CD4-positive, alpha-beta T cell (primary cell): Measurements from ENCODE around the gene BRD3OS. TPM values are rescaled to one million over a fixed set of nuclear protein-coding genes. Genes with fewer than 3 reads are reported as not detected.

Source experiments
- ATAC-seq: fragments of 200-7000 bp; cut with Tn5 transposase; one replicate; pipeline ENCODE4 v1.10.0; 2022; ENCODE audit warnings: mild to moderate bottlenecking; ENCODE audit not compliant: poor library complexity
- CTCF ChIA-PET: fragments of 350-600 bp; sonication (Branson Sonifier 250); formaldehyde crosslinking; loops from one replicate; lab custom pipeline; 2021; ENCODE audit warnings: antibody characterized with exemption, inconsistent platforms; lab: Charles Lee
- POLR2A ChIA-PET: fragments of 350-600 bp; sonication (Branson Sonifier 250); formaldehyde crosslinking; loops from one replicate; lab custom pipeline; 2021; ENCODE audit warnings: antibody characterized with exemption, inconsistent platforms; lab: Charles Lee
- DNase-seq, 14 experiments: peaks; one replicate each; pipeline ENCODE4 v3.0.0-alpha.2; 2013 to 2020; ENCODE audit warnings: mixed read lengths in 2 of 14
- H3K27ac ChIP-seq, 2 donors: one replicate each; pipeline versions ENCODE4 v1.5.1 to v1.7.0; 2013; ENCODE audit warnings: low read length in 2 of 2, low read depth in 1 of 2, mild to moderate bottlenecking in 1 of 2
- H3K27me3 ChIP-seq, 2 experiments: 1 replicate in 1 of 2; 2 replicates in 1 of 2; pipeline versions ENCODE4 v1.6.1 to v1.7.0; 2013; ENCODE audit warnings: low read length in 2 of 2, control low read depth in 1 of 2, mild to moderate bottlenecking in 1 of 2, moderate library complexity in 1 of 2; ENCODE audit not compliant: insufficient read depth in 2 of 2, control insufficient read depth in 1 of 2
- H3K36me3 ChIP-seq: one replicate; pipeline ENCODE4 v1.6.1; 2013; ENCODE audit warnings: low read length, control low read depth; ENCODE audit not compliant: insufficient read depth
- H3K4me1 ChIP-seq: one replicate; pipeline ENCODE4 v1.6.1; 2013; ENCODE audit warnings: low read length, control low read depth; ENCODE audit not compliant: insufficient read depth
- H3K4me3 ChIP-seq: one replicate; pipeline ENCODE4 v1.5.1; 2013; ENCODE audit warnings: mild to moderate bottlenecking, low read length, moderate library complexity
- H3K9me3 ChIP-seq, 2 experiments: 1 replicate in 1 of 2; 2 replicates in 1 of 2; pipeline versions ENCODE4 v1.6.1 to v1.7.0; 2013; ENCODE audit warnings: low read length in 2 of 2, mild to moderate bottlenecking in 2 of 2, control low read depth in 1 of 2, moderate library complexity in 1 of 2; ENCODE audit not compliant: control insufficient read depth in 1 of 2, insufficient read depth in 1 of 2
- H3K27ac Mint-ChIP-seq: one replicate; pipeline ENCODE4 v1.8.0; 2020; ENCODE audit warnings: mixed read lengths
- H3K27me3 Mint-ChIP-seq: one replicate; pipeline ENCODE4 v1.8.0; 2021; ENCODE audit warnings: mixed read lengths
- H3K36me3 Mint-ChIP-seq: one replicate; pipeline ENCODE4 v1.8.0; 2021; ENCODE audit warnings: low read depth, mixed read lengths
- H3K4me1 Mint-ChIP-seq: one replicate; pipeline ENCODE4 v1.8.0; 2021; ENCODE audit warnings: low read depth, mixed read lengths
- H3K4me3 Mint-ChIP-seq: one replicate; pipeline ENCODE4 v1.8.0; 2020; ENCODE audit warnings: mild to moderate bottlenecking, mixed read lengths
- H3K9me3 Mint-ChIP-seq: one replicate; pipeline ENCODE4 v1.8.0; 2020; ENCODE audit warnings: mixed read lengths
- intact Hi-C, 2 experiments: fragments of 100-400 bp; cut with DNase I in 1 of 2; cut with micrococcal nuclease in 1 of 2; formaldehyde crosslinking; loops; one replicate each; pipeline versions ENCODE4 v1.15.1 to v1.9.0; 2023 to 2025; cut with DNase I, micrococcal nuclease
- total RNA-seq, 174 experiments: library from RNA in 2 of 174; stranded (reverse) in 2 of 174; gene quantifications; one replicate each; pipeline ENCODE4 v1.2.3 and lab custom pipeline; 2021 to 2026
- TF ChIP-seq, protein P1 (sequence below): fragments of 200-600 bp; IDR thresholded peaks from one replicate; pipeline ENCODE4 v1.8.0; 2022; ENCODE audit warnings: antibody characterized with exemption, mild to moderate bottlenecking

Gene BRD3OS
- total RNA-seq, 2 experiments from 2014 or later: 4.0 to 4.9 TPM

DNA sequence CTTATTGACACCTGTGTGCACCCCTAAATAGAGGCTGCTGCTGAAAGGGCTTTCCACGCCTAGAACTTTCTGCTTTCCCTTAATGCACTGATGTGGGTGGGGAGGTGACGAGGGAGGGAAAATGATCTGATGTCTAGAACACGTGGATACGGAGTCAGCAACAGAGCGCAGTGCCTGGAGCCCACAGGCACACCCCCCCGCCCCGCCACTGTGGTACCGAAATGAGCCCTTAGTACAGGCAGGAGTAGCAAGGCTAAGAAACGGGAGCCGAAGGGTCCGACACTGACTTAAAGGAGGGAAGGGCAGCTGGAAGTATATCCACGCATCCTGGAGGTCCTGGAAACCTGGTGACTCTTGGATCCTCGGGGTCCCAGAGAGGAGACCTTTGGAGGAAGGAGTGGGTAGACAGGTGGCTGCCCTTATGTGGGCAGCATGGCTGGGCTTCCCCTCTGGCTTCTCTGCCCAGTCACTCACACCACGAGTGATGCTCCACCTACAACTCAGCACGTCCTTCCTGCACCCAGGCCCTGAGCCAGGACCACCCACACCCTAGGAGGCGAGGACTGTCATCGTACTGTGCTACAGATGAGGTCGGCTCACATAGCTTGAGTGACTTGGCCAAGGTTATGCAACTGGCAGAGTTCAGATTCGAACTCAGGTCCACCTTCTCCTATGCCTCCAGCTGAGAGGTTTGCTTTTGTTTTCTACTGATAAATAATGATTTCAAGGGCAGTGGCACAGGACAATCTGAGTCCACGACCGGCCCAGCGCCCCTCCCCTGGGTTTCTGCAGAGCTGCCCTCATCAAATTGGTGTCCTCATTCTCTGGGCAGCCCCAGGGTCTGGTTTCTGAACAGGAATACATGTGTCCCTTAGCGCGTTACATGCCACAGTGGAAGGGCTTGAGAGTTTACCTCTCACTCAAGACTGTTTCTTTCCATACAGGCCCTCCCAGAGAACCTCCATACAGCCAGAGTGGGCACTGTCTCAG lies 28.5 kb upstream of the BRD3OS start:
- POLR2A ChIA-PET: no interaction called here
- TF ChIP-seq, protein P1, sequence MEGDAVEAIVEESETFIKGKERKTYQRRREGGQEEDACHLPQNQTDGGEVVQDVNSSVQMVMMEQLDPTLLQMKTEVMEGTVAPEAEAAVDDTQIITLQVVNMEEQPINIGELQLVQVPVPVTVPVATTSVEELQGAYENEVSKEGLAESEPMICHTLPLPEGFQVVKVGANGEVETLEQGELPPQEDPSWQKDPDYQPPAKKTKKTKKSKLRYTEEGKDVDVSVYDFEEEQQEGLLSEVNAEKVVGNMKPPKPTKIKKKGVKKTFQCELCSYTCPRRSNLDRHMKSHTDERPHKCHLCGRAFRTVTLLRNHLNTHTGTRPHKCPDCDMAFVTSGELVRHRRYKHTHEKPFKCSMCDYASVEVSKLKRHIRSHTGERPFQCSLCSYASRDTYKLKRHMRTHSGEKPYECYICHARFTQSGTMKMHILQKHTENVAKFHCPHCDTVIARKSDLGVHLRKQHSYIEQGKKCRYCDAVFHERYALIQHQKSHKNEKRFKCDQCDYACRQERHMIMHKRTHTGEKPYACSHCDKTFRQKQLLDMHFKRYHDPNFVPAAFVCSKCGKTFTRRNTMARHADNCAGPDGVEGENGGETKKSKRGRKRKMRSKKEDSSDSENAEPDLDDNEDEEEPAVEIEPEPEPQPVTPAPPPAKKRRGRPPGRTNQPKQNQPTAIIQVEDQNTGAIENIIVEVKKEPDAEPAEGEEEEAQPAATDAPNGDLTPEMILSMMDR: no peak
- no peak for DNase-seq

DNA sequence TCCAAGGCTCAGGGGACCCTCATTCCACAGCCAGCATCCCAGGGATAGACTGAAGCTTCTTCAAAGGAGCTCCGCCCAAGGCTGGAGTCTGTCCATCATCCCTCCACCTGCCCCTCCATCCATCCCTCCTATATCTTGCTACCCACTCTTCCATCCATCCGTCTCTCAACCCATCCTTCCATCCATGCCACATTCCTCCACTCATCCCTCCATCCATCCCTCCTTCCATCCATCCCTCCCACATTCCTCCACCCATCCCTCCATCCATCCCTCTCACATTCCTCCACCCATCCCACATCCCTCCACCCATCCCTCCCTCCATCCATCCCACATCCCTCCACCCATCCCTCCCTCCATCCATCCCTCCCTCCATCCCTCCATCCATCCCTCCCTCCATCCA lies 27.7 kb upstream of the BRD3OS start:
- Mint-ChIP-seq H3K4me3 (no peak overlapping the region), H3K9me3 (no peaks in the 10 kb centered on the region), H3K27ac (no peak overlapping the region), H3K4me1 (no peaks in the 10 kb centered on the region), H3K27me3 (no peaks in the 10 kb centered on the region), H3K36me3 (no peaks in the 10 kb centered on the region)
- Histone ChIP-seq H3K4me1 (peaks cover 19% of the 10 kb centered on the region), H3K9me3 (peaks cover 0 to 3% of the 10 kb centered on the region in 2 experiments), H3K27me3 (no peaks in the 10 kb centered on the region), H3K27ac (no peak overlapping the region), H3K4me3 (no peak overlapping the region), H3K36me3 (no peaks in the 10 kb centered on the region)
- TF ChIP-seq, protein P1: no peak
- CTCF ChIA-PET: no interaction called here
- no peak for DNase-seq
- intact Hi-C loops: loop anchor here in 1 of 2 experiments (10.0 kb wide), 1 partner anchor 463 kb away; the partner anchor contains the start of gene ADAMTSL2
- POLR2A ChIA-PET: no interaction called here
- no peak for ATAC-seq

More for the DNA sequence above, 28.5 kb upstream of the BRD3OS start:
- no peak for ATAC-seq
- CTCF ChIA-PET: no interaction called here
- Mint-ChIP-seq H3K27ac (no peak overlapping the region), H3K9me3 (no peaks in the 10 kb centered on the region), H3K4me3 (no peak overlapping the region), H3K27me3 (no peaks in the 10 kb centered on the region), H3K36me3 (no peaks in the 10 kb centered on the region), H3K4me1 (no peaks in the 10 kb centered on the region)
- Histone ChIP-seq H3K9me3 (peaks cover 0 to 3% of the 10 kb centered on the region in 2 experiments), H3K27me3 (no peaks in the 10 kb centered on the region), H3K4me3 (no peak overlapping the region), H3K4me1 (peaks cover 19% of the 10 kb centered on the region), H3K36me3 (no peaks in the 10 kb centered on the region), H3K27ac (no peak overlapping the region)
- intact Hi-C loops: loop anchor here in 1 of 2 experiments (10.0 kb wide), 1 partner anchor 462 kb away; the partner anchor contains the start of gene ADAMTSL2

DNA sequence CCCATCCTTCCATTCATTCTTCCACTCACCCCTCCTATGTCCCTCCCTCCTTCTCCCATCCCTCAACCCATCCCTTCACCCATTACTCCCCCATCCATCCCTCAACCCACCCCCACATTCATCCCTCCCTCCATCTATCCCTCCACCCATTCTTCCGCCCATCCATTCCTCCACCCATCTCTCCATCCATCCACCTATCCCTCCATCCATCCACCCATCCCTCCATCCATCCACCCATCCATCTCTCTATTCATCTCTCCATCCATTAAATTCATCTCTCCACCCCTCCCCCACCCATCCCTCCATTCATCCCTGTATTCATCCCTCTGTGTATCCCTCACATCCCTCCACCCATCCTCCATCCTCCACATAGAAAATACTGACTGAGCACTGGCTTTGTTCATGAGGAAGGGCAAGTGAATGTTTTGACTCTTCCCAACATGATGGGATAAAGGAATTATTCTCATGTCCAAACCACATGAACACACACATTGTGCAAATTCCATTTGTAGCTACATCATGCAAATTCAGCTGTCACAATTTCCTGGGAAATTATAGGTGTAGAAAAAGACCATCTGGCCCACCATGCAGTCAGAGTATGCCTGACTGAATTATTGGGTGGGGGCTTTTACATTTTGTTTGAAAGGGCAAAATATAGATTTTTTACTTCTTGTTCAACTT lies 26.2 kb upstream of the BRD3OS start:
- intact Hi-C loops: loop anchor here in 1 of 2 experiments (10.0 kb wide), 1 partner anchor 464 kb away; the partner anchor contains the start of gene ADAMTSL2
- Mint-ChIP-seq H3K4me3 (no peak overlapping the region), H3K27ac (no peak overlapping the region), H3K4me1 (no peaks in the 10 kb centered on the region), H3K36me3 (no peaks in the 10 kb centered on the region), H3K9me3 (no peaks in the 10 kb centered on the region), H3K27me3 (no peaks in the 10 kb centered on the region)
- H3K4me3 ChIP-seq: no peak overlapping the region
- ChIA-PET POLR2A (no interaction called here), CTCF (no interaction called here)
- no peak for ATAC-seq
- no peak for DNase-seq
- no peaks in the 10 kb centered on the region for H3K27me3 ChIP-seq
- peaks cover 6% of the 10 kb centered on the region for H3K4me1 ChIP-seq
- no peak overlapping the region for H3K27ac ChIP-seq
- H3K9me3 ChIP-seq: peaks cover 0 to 3% of the 10 kb centered on the region in 2 experiments
- no peaks in the 10 kb centered on the region for H3K36me3 ChIP-seq
- TF ChIP-seq, protein P1: no peak
